CD14-positive monocyte (primary cell): ENCODE data around the gene RP2. TPM values are rescaled to one million over a fixed set of nuclear protein-coding genes. Genes with fewer than 3 reads are reported as not detected.

ENCODE experiments used
- DNase-seq, 3 donors: peaks; one replicate each; pipeline ENCODE4 v3.0.0-alpha.2; 2011 to 2022
- H2AFZ ChIP-seq: 2 replicates; pipeline ENCODE4 v1.6.0; 2012; ENCODE audit warnings: mild to moderate bottlenecking, low read depth, low read length, inconsistent platforms; ENCODE audit not compliant: insufficient read depth, poor library complexity, severe bottlenecking
- H3K27ac ChIP-seq, 2 donors: 1 replicate in 1 of 2; 2 replicates in 1 of 2; pipeline ENCODE4 v1.5.1; 2012 to 2013; ENCODE audit warnings: low read length in 2 of 2, control low read depth in 1 of 2, inconsistent platforms in 1 of 2, low read depth in 1 of 2, mild to moderate bottlenecking in 1 of 2
- H3K27me3 ChIP-seq, 2 donors: one replicate each; pipeline versions ENCODE4 v1.6.0 to v1.6.1; 2011 to 2013; ENCODE audit warnings: low read length in 2 of 2; ENCODE audit not compliant: control insufficient read depth in 2 of 2, insufficient read depth in 2 of 2
- H3K36me3 ChIP-seq, 2 donors: replicated peaks in 1 of 2; 1 replicate in 1 of 2; 2 replicates in 1 of 2; pipeline versions ENCODE4 v1.5.1 to v1.6.1; 2012 to 2013; ENCODE audit warnings: low read length in 2 of 2, control low read depth in 1 of 2, inconsistent platforms in 1 of 2, mild to moderate bottlenecking in 1 of 2; ENCODE audit not compliant: insufficient read depth in 2 of 2, control insufficient read depth in 1 of 2
- H3K4me1 ChIP-seq, 2 donors: 1 replicate in 1 of 2; 2 replicates in 1 of 2; pipeline versions ENCODE4 v1.5.1 to v1.6.1; 2012 to 2013; ENCODE audit warnings: low read length in 2 of 2, control low read depth in 1 of 2, inconsistent platforms in 1 of 2, mild to moderate bottlenecking in 1 of 2, moderate library complexity in 1 of 2; ENCODE audit not compliant: insufficient read depth in 2 of 2, control insufficient read depth in 1 of 2
- H3K4me2 ChIP-seq: replicated peaks from 2 replicates; pipeline ENCODE3; 2012; ENCODE audit warnings: low read length, moderate library complexity, mild to moderate bottlenecking; ENCODE audit not compliant: poor library complexity, severe bottlenecking; ENCODE audit errors: extremely low read depth
- H3K4me3 ChIP-seq, 3 experiments: fragments of 200-600 bp in 1 of 3; sonication (generic) in 1 of 3; replicated peaks in 1 of 3; 1 replicate in 2 of 3; 2 replicates in 1 of 3; pipeline ENCODE4 v1.5.1; 2011 to 2013; ENCODE audit warnings: low read length in 3 of 3, mild to moderate bottlenecking in 3 of 3, control low read depth in 2 of 3, low read depth in 2 of 3, inconsistent platforms in 1 of 3, moderate library complexity in 1 of 3
- H3K79me2 ChIP-seq: 2 replicates; pipeline ENCODE4 v1.6.0; 2012; ENCODE audit warnings: mild to moderate bottlenecking, control low read depth, inconsistent platforms, low read length, moderate library complexity; ENCODE audit not compliant: insufficient read depth
- H3K9ac ChIP-seq: 2 replicates; pipeline ENCODE4 v1.6.0; 2017; ENCODE audit warnings: low read length, mild to moderate bottlenecking; ENCODE audit not compliant: insufficient read depth, poor library complexity, severe bottlenecking
- H3K9me3 ChIP-seq, 2 donors: replicated peaks in 1 of 2; 1 replicate in 1 of 2; 2 replicates in 1 of 2; pipeline versions ENCODE4 v1.5.1 to v1.6.1; 2012 to 2013; ENCODE audit warnings: low read length in 2 of 2, control low read depth in 1 of 2; ENCODE audit not compliant: control insufficient read depth in 1 of 2, insufficient read depth in 1 of 2
- H4K20me1 ChIP-seq: 2 replicates; pipeline ENCODE4 v1.6.0; 2012; ENCODE audit warnings: mild to moderate bottlenecking, low read length, control low read depth, moderate library complexity; ENCODE audit not compliant: insufficient read depth
- H3K27ac Mint-ChIP-seq, 7 donors: one replicate each; pipeline ENCODE4 v1.8.0; 2020; ENCODE audit warnings: mild to moderate bottlenecking in 7 of 7, mixed read lengths in 7 of 7, moderate library complexity in 6 of 7, inconsistent platforms in 2 of 7
- H3K27me3 Mint-ChIP-seq, 3 donors: one replicate each; pipeline ENCODE4 v1.8.0; 2021 to 2022; ENCODE audit warnings: low read depth in 3 of 3, mild to moderate bottlenecking in 3 of 3, mixed read lengths in 3 of 3, moderate library complexity in 3 of 3, inconsistent platforms in 1 of 3
- H3K36me3 Mint-ChIP-seq, 2 donors: one replicate each; pipeline ENCODE4 v1.8.0; 2020; ENCODE audit warnings: mixed read lengths in 2 of 2, inconsistent platforms in 1 of 2, mild to moderate bottlenecking in 1 of 2
- H3K4me1 Mint-ChIP-seq: one replicate; pipeline ENCODE4 v1.8.0; 2020; ENCODE audit warnings: mild to moderate bottlenecking, mixed read lengths
- H3K4me3 Mint-ChIP-seq, 2 donors: one replicate each; pipeline ENCODE4 v1.8.0; 2020; ENCODE audit warnings: mild to moderate bottlenecking in 2 of 2, mixed read lengths in 2 of 2, moderate library complexity in 1 of 2
- H3K9me3 Mint-ChIP-seq, 7 donors: one replicate each; pipeline ENCODE4 v1.8.0; 2020 to 2022; ENCODE audit warnings: mixed read lengths in 7 of 7, mild to moderate bottlenecking in 6 of 7, moderate library complexity in 6 of 7, inconsistent platforms in 2 of 7
- WGBS: methylation state at CpG from one replicate; pipeline ENCODE4 v1.1.5; 2013; ENCODE audit warnings: missing lambda C conversion rate; ENCODE audit not compliant: insufficient coverage; 5-methylcytosine and 5-hydroxymethylcytosine counted together
- intact Hi-C, 2 donors: fragments of 100-400 bp; cut with micrococcal nuclease; formaldehyde crosslinking; loops; one replicate each; pipeline versions ENCODE4 v1.15.0 to v1.15.1; 2023
- polyA plus RNA-seq, 3 donors: library from polyadenylated mRNA; depleted of rRNA in 1 of 3; unstranded in 2 of 3; stranded (reverse) in 1 of 3; fragments of 300-500 nt in 2 of 3; fragments of >200 nt in 1 of 3; fragmentation: Illumina TruSeq in 2 of 3; gene quantifications; 1 replicate in 2 of 3; 2 replicates in 1 of 3; pipeline ENCODE4 v1.2.3, GENCODE V29; 2012 to 2021
- TF ChIP-seq, protein P1 (sequence below): fragments of 200-600 bp; IDR thresholded peaks from one replicate; pipeline ENCODE4 v1.8.0; 2022; ENCODE audit warnings: antibody characterized with exemption, mild to moderate bottlenecking

Gene RP2
- polyA plus RNA-seq, 3 donors = 17.2 to 60.3 (median 55.7) TPM

DNA sequence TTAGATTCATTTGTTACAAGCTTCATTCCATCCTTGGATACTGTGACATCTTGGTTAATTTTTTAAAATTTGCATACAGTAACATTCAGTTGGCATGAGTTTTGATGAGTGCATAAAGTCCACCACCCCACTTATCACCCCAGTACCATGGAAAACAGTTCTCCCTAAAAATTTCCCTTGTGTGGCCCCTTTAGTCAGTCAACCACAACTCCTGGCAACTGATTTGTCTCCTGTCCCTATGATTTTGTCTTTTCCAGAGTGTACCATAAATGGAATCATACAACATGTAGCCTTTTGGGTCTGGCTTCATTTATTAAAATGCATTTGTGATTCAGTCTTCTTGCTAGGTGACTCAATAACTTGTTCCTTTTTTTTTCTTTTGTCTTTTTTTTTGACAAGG lies 29.9 kb downstream of the RP2 start:
- Histone ChIP-seq H3K4me2 (no peak overlapping the region), H3K27ac (no peak overlapping the region), H4K20me1 (peaks cover 86% of the 10 kb centered on the region), H3K79me2 (peaks cover 90% of the 10 kb centered on the region), H3K4me1 (peaks cover 5 to 8% of the 10 kb centered on the region in 2 donors), H3K9me3 (no peaks in the 10 kb centered on the region), H3K27me3 (no peaks in the 10 kb centered on the region), H3K4me3 (no peak overlapping the region), H3K9ac (no peak overlapping the region), H2AFZ (no peak overlapping the region), H3K36me3 (peaks cover 8 to 31% of the 10 kb centered on the region in 2 donors)
- DNase-seq = no peak
- Mint-ChIP-seq H3K4me3 (no peak overlapping the region), H3K27ac (peak overlapping the region in 5 of 7 donors; percentile 3 to 51 (median 40)), H3K9me3 (peaks cover 0 to 5% (median 0%) of the 10 kb centered on the region in 7 donors), H3K36me3 (peaks cover 34 to 52% of the 10 kb centered on the region in 2 donors), H3K27me3 (peaks cover 0 to 15% (median 0%) of the 10 kb centered on the region in 3 donors), H3K4me1 (peaks cover 13% of the 10 kb centered on the region)
- intact Hi-C loops = no loop called here
- TF ChIP-seq, protein P1, sequence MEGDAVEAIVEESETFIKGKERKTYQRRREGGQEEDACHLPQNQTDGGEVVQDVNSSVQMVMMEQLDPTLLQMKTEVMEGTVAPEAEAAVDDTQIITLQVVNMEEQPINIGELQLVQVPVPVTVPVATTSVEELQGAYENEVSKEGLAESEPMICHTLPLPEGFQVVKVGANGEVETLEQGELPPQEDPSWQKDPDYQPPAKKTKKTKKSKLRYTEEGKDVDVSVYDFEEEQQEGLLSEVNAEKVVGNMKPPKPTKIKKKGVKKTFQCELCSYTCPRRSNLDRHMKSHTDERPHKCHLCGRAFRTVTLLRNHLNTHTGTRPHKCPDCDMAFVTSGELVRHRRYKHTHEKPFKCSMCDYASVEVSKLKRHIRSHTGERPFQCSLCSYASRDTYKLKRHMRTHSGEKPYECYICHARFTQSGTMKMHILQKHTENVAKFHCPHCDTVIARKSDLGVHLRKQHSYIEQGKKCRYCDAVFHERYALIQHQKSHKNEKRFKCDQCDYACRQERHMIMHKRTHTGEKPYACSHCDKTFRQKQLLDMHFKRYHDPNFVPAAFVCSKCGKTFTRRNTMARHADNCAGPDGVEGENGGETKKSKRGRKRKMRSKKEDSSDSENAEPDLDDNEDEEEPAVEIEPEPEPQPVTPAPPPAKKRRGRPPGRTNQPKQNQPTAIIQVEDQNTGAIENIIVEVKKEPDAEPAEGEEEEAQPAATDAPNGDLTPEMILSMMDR = no peak

DNA sequence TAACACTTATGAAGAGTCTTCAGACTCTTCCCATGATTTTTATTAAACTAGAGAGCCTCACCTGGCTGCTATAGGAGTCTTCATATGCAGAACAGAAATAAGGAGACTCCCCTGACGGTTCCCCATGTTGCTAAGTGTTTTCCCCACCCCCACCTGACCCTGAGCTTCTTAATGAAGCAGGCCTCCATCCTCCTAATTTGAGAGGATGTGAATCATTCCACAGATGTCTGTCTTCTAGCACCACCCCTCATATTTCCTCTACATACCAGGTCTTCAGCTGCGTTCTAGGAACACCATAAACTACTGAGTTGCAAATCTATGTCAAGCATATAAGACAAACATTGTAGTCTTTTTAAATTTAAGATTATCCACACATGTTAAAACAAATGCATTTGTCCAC lies 36.9 kb downstream of the RP2 start:
- H3K4me3 ChIP-seq = no peak overlapping the region
- no peak overlapping the region for H2AFZ ChIP-seq
- H3K9ac ChIP-seq = no peak overlapping the region
- H3K9me3 Mint-ChIP-seq = no peaks in the 10 kb centered on the region
- no CpG with 5 or more reads among the region's 2 CpGs for WGBS
- TF ChIP-seq, protein P1 = no peak
- no peaks in the 10 kb centered on the region for H3K4me1 ChIP-seq
- H3K4me3 Mint-ChIP-seq = no peak overlapping the region
- peaks cover 10 to 32% of the 10 kb centered on the region in 2 donors for H3K36me3 Mint-ChIP-seq
- peaks cover 4 to 26% of the 10 kb centered on the region in 2 donors for H3K36me3 ChIP-seq
- H3K27ac Mint-ChIP-seq = peak overlapping the region in 1 of 7 donors; percentile 6
- peak in 1 of 3 donors; percentile 3 for DNase-seq
- peaks cover 6% of the 10 kb centered on the region for H3K4me1 Mint-ChIP-seq
- peaks cover 0 to 5% (median 0%) of the 10 kb centered on the region in 3 donors for H3K27me3 Mint-ChIP-seq
- peak overlapping the region in 1 of 2 donors; percentile 20 for H3K27ac ChIP-seq
- intact Hi-C loops = no loop called here
- no peak overlapping the region for H3K4me2 ChIP-seq
- H3K9me3 ChIP-seq = no peaks in the 10 kb centered on the region
- H3K27me3 ChIP-seq = no peaks in the 10 kb centered on the region
- H4K20me1 ChIP-seq = peaks cover 87% of the 10 kb centered on the region
- H3K79me2 ChIP-seq = peaks cover 89% of the 10 kb centered on the region
